SK-N-SH treated with all-trans-retinoic acid at 6 μM for 48 hours (cell line): ENCODE results near the gene ATF6B.

Source experiments
- ARNTL ChIP-seq: fragments of 450-650 bp; formaldehyde crosslinking; IDR thresholded peaks from 2 replicates; pipeline ENCODE4 v1.5.0; 2020; ENCODE audit warnings: low read depth, mild to moderate bottlenecking, moderate library complexity, borderline replicate concordance
- CREB5 ChIP-seq: fragments of 250-450 bp; sonication (Bioruptor Pico); IDR thresholded peaks from 2 replicates; pipeline ENCODE4 v1.5.1; 2020; ENCODE audit warnings: low read depth, mild to moderate bottlenecking, moderate library complexity
- CSDC2 ChIP-seq: fragments of 250-450 bp; sonication (Bioruptor Pico); IDR thresholded peaks from 2 replicates; pipeline ENCODE4 v1.5.0; 2020; ENCODE audit warnings: mild to moderate bottlenecking, moderate library complexity
- ESRRG ChIP-seq: fragments of 250-450 bp; sonication (Bioruptor Pico); IDR thresholded peaks from 2 replicates; pipeline ENCODE4 v1.6.1; 2021; ENCODE audit warnings: mild to moderate bottlenecking
- OSR1 ChIP-seq: fragments of 250-450 bp; sonication (Bioruptor Pico); IDR thresholded peaks from 2 replicates; pipeline ENCODE4 v1.8.0; 2022; ENCODE audit warnings: moderate library complexity, mild to moderate bottlenecking, inconsistent platforms
- PPARA ChIP-seq: fragments of 250-450 bp; sonication (Bioruptor Pico); IDR thresholded peaks from 2 replicates; pipeline ENCODE4 v1.5.0; 2020; ENCODE audit warnings: mild to moderate bottlenecking, borderline replicate concordance
- RARB ChIP-seq: fragments of 250-450 bp; sonication (Bioruptor Pico); IDR thresholded peaks from 2 replicates; pipeline ENCODE4 v1.8.0; 2021; ENCODE audit warnings: mild to moderate bottlenecking, moderate library complexity
- TCF4 ChIP-seq: fragments of 250-450 bp; sonication (Bioruptor Pico); IDR thresholded peaks from 2 replicates; pipeline ENCODE4 v1.8.0; 2021; ENCODE audit warnings: mild to moderate bottlenecking, moderate library complexity, borderline replicate concordance
- TOX ChIP-seq: fragments of 250-450 bp; sonication (Bioruptor Pico); IDR thresholded peaks from 2 replicates; pipeline ENCODE4 v1.8.0; 2021; ENCODE audit warnings: mild to moderate bottlenecking, moderate library complexity, borderline replicate concordance
- ZC3H10 ChIP-seq: fragments of 250-450 bp; sonication (Bioruptor Pico); IDR thresholded peaks from 2 replicates; pipeline ENCODE4 v1.5.1; 2021; ENCODE audit warnings: mild to moderate bottlenecking, moderate library complexity
- ZNF565 ChIP-seq: fragments of 450-650 bp; formaldehyde crosslinking; conservative IDR thresholded peaks from 2 replicates; pipeline ENCODE4 v1.5.0; 2020; ENCODE audit warnings: low read depth, mild to moderate bottlenecking, moderate library complexity
- TF ChIP-seq, protein P1 (sequence below): fragments of 250-450 bp; sonication (Bioruptor Pico); IDR thresholded peaks from 2 replicates; pipeline ENCODE4 v1.5.1; 2021; ENCODE audit warnings: mild to moderate bottlenecking, moderate library complexity
- TF ChIP-seq, protein P2 (sequence below): fragments of 250-450 bp; sonication (Bioruptor Pico); IDR thresholded peaks from 2 replicates; pipeline ENCODE4 v1.8.0; 2020; ENCODE audit warnings: mild to moderate bottlenecking, moderate library complexity, borderline replicate concordance

GRCh38 chr6:32073613-32074012, 54.4 kb downstream of the ATF6B start:
- no peak for TF ChIP-seq ZNF565
- TF ChIP-seq, protein P1, sequence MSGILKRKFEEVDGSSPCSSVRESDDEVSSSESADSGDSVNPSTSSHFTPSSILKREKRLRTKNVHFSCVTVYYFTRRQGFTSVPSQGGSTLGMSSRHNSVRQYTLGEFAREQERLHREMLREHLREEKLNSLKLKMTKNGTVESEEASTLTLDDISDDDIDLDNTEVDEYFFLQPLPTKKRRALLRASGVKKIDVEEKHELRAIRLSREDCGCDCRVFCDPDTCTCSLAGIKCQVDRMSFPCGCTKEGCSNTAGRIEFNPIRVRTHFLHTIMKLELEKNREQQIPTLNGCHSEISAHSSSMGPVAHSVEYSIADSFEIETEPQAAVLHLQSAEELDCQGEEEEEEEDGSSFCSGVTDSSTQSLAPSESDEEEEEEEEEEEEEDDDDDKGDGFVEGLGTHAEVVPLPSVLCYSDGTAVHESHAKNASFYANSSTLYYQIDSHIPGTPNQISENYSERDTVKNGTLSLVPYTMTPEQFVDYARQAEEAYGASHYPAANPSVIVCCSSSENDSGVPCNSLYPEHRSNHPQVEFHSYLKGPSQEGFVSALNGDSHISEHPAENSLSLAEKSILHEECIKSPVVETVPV (CRISPR knock-in tag): no peak
- TF ChIP-seq CSDC2 (CRISPR knock-in tag): no peak
- TF ChIP-seq TOX (CRISPR knock-in tag): no peak
- TF ChIP-seq ESRRG (CRISPR knock-in tag): no peak
- TF ChIP-seq TCF4: no peak
- TF ChIP-seq CREB5 (CRISPR knock-in tag): no peak
- TF ChIP-seq ZC3H10: no peak
- no peak for TF ChIP-seq RARB (CRISPR knock-in tag)
- TF ChIP-seq, protein P2, sequence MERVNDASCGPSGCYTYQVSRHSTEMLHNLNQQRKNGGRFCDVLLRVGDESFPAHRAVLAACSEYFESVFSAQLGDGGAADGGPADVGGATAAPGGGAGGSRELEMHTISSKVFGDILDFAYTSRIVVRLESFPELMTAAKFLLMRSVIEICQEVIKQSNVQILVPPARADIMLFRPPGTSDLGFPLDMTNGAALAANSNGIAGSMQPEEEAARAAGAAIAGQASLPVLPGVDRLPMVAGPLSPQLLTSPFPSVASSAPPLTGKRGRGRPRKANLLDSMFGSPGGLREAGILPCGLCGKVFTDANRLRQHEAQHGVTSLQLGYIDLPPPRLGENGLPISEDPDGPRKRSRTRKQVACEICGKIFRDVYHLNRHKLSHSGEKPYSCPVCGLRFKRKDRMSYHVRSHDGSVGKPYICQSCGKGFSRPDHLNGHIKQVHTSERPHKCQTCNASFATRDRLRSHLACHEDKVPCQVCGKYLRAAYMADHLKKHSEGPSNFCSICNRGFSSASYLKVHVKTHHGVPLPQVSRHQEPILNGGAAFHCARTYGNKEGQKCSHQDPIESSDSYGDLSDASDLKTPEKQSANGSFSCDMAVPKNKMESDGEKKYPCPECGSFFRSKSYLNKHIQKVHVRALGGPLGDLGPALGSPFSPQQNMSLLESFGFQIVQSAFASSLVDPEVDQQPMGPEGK (CRISPR knock-in tag): no peak
- no peak for TF ChIP-seq ARNTL (CRISPR knock-in tag)
- no peak for TF ChIP-seq OSR1
- no peak for TF ChIP-seq PPARA (CRISPR knock-in tag)
